ENCODE data around the gene GASK1A. TPM values are rescaled to one million over a fixed set of nuclear protein-coding genes. Genes with fewer than 3 reads are reported as not detected.

The GASK1A gene
- total and polyA plus RNA-seq, 10 donors = 0.43 to 4.0 (median 1.8) TPM

DNA sequence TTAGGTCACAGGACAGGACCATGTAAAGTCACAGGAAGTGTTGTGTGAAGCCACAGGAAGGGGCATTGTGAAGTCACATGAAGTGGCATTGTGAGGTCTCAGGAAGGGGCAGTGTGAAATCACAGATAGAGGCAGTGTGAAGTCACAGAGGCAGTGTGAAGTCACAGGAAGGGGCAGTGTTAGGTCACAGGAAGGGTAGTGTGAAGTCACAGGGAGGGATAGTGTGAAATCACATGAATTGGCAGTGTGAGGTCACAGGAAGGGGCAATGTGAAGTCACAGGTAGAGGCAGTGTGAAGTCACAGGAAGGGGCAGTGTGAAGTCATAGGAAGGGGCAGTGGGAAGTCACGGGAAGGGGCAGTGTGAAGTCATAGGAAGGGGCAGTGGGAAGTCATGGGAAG, 37.9 kb downstream of the GASK1A start:
- Histone ChIP-seq H3K27ac (peak overlapping the region in 6 of 8 donors; percentile 8 to 76 (median 56)), H3K27me3 (replicated peaks in 1 of 7) (no peaks in the 10 kb centered on the region), H3K9me3 (peaks cover 0 to 64% (median 51%) of the 10 kb centered on the region in 8 donors), H3K36me3 (no peaks in the 10 kb centered on the region), H3K4me1 (peaks cover 0 to 12% (median 2%) of the 10 kb centered on the region in 6 donors), H3K4me3 (no peak overlapping the region)
- no peak for DNase-seq
- intact Hi-C loops (cut with DNase I; ENCODE audit: low total_unique reads) = no loop called here
- TF ChIP-seq POLR2A (IDR thresholded peaks at IDR 0.05) (no peak), CTCF (IDR thresholded peaks at IDR 0.05 in 8 of 11, conservative IDR thresholded peaks at IDR 0.05 in 3 of 11) (no peak), POLR2AphosphoS5 (IDR thresholded peaks at IDR 0.05) (no peak)
- WGBS, 5 donors = 86 to 93% (median 88%) methylated on average over 1 of the region's 1 CpG

GRCh38 chr3:43017593-43018195, 38.6 kb downstream of the GASK1A start:
- Histone ChIP-seq H3K27me3 (replicated peaks in 1 of 7) (no peaks in the 10 kb centered on the region), H3K4me1 (peaks cover 0 to 19% (median 2%) of the 10 kb centered on the region in 6 donors), H3K36me3 (no peaks in the 10 kb centered on the region), H3K4me3 (no peak overlapping the region), H3K9me3 (peaks cover 0 to 57% (median 46%) of the 10 kb centered on the region in 8 donors), H3K27ac (peak overlapping the region in 3 of 8 donors; percentile 55 to 76 (median 66))
- TF ChIP-seq CTCF (IDR thresholded peaks at IDR 0.05 in 8 of 11, conservative IDR thresholded peaks at IDR 0.05 in 3 of 11) = no peak
- no peak for TF ChIP-seq POLR2AphosphoS5 (IDR thresholded peaks at IDR 0.05)
- no peak for TF ChIP-seq POLR2A (IDR thresholded peaks at IDR 0.05)
- no peak for DNase-seq
- WGBS, 5 donors = 72 to 82% (median 77%) methylated on average over 9 of the region's 9 CpGs
- intact Hi-C loops (cut with DNase I; ENCODE audit: low total_unique reads) = no loop called here

- 96 to 100% (median 97%) methylated on average over 2 of the region's 2 CpGs for WGBS, 5 donors
- intact Hi-C loops (cut with DNase I; ENCODE audit: low total_unique reads) = no loop called here
- H3K4me1 ChIP-seq = peaks cover 0 to 24% (median 7%) of the 10 kb centered on the region in 6 donors
- no peaks in the 10 kb centered on the region for H3K36me3 ChIP-seq
- no peak overlapping the region for H3K27ac ChIP-seq
- DNase-seq = no peak
- H3K27me3 ChIP-seq (replicated peaks in 1 of 7) = no peaks in the 10 kb centered on the region
- TF ChIP-seq POLR2AphosphoS5 (IDR thresholded peaks at IDR 0.05) (no peak), POLR2A (IDR thresholded peaks at IDR 0.05) (no peak), CTCF (IDR thresholded peaks at IDR 0.05 in 8 of 11, conservative IDR thresholded peaks at IDR 0.05 in 3 of 11) (no peak)
- H3K9me3 ChIP-seq = peaks cover 0 to 52% (median 41%) of the 10 kb centered on the region in 8 donors
- H3K4me3 ChIP-seq = no peak overlapping the region
These were observed 39.1 kb downstream of the GASK1A start for GRCh38 chr3:43018246-43018645.

DNA sequence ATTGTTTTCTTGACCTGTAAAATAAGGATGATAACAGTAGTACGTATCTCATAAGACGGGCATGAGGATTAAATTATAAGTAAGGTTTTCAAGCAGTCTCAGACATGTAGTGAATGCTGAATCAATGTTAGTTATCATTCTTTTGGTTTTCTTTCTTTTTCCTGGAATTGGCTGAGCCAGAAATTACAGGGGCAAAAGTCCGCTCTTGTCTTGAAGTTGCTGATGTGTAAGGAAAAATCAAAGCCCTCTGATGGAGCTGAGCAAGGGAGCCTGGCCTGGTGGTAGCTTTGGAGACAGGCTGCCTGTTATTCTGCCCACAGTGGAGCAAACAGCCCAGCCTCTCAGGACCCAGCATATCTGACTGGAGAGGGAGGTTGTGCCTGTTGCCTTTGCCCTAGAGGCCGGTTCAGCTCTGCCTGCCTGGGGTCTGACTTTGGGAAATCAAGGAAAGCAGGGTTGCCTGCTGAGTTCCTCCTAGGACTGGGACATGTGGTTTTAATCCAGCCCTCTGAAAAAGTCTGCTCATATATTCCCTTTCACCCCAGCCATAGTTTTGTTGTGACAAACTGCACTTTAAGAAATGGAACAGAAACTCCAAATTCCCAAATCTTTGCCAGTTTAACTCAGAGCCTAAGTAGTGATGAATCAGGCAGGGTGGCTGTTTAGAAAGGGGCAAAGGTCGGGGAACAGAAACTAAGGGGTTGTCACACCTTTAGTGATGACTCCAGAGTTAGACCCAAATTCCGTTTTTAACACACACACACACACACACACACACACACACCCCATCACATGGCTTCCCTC, 40.1 kb downstream of the GASK1A start:
- TF ChIP-seq POLR2AphosphoS5 (IDR thresholded peaks at IDR 0.05) (no peak), POLR2A (IDR thresholded peaks at IDR 0.05) (no peak), CTCF (IDR thresholded peaks at IDR 0.05 in 8 of 11, conservative IDR thresholded peaks at IDR 0.05 in 3 of 11) (no peak)
- no peaks in the 10 kb centered on the region for H3K27me3 ChIP-seq (replicated peaks in 1 of 7)
- no peak overlapping the region for H3K27ac ChIP-seq
- peaks cover 0 to 34% (median 13%) of the 10 kb centered on the region in 6 donors for H3K4me1 ChIP-seq
- no peak for DNase-seq
- intact Hi-C loops (cut with DNase I; ENCODE audit: low total_unique reads) = no loop called here
- peaks cover 0 to 42% (median 31%) of the 10 kb centered on the region in 8 donors for H3K9me3 ChIP-seq
- no peak overlapping the region for H3K4me3 ChIP-seq
- 77 to 93% (median 87%) methylated on average over 6 of the region's 6 CpGs for WGBS, 5 donors
- no peaks in the 10 kb centered on the region for H3K36me3 ChIP-seq
